CMK (cell line): ENCODE measurements around the gene FRMD1.
"Not testable (repeated sequence)": the region's sequence is repeated elsewhere in the genome, so short reads cannot be mapped to it uniquely, and the experiment has no call there.

Experiments
- DNase-seq: peaks from one replicate; pipeline ENCODE4 v3.0.0-alpha.2; 2010; ENCODE audit warnings: low read depth

The FRMD1 gene

DNA sequence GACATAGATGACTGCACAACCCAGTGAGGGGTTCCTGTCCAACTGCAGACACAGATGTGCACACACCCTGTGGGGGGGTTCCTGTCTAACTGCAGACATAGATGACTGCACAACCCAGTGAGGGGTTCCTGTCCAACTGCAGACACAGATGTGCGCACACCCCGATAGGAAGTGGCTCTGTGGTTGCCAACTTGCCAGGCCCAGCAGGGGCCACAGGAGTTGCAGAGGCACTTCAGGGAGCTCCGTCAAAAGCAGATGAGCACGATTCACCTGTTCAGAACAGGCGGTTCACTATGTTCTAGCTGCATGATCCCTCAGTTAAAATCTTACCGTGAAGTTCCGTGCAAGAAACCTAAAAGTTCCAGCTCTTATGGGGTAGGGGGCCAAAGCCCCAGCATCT is 1.6 kb downstream of the FRMD1 start:
- DNase-seq = not testable (repeated sequence)

DNA sequence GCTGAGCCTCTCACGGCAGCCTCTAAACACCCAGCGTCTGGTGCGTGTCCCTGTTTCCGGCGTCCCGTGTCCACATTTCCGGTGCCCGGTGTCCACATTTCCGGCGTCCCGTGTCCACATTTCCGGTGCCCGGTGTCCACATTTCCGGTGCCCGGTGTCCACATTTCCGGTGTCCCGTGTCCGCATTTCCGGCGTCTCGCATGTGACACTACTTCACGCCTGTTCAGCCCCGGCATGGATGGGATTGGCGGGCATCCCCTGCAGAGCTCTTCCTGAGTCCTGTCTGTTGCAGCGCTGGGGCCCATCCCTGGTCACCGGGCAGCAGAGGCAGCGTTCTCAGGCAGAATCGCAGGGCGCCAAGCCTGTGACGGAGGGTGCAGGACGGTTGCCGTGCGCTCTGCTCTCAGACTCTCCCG is 3.2 kb downstream of the FRMD1 start:
- no peak for DNase-seq

DNA sequence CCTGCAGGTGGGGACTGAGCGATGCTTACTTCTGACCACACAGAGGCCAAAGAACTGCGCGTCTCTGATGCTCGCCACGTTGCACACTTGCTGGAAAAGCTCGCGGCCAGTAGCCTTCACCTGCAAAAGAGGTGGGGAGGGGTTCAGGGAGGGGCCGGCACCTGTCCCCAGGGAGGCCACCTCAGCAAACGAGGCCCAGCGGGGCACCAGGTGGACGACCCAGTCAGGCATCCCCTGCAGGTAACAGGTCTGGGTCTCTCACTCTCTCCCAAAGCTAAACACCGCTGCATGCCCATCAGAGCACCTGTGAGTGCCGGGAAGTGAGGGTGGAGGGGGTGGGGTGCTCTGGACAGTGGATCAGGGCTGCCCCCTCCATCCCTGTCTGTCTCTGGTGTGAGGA is 3.8 kb downstream of the FRMD1 start:
- no peak for DNase-seq

- DNase-seq = no peak
These were observed 4.9 kb downstream of the FRMD1 start for GRCh38 chr6:168073937-168074730.

GRCh38 chr6:168072730-168073129 is 6.3 kb downstream of the FRMD1 start:
- no peak for DNase-seq

GRCh38 chr6:168072261-168072660 is 6.8 kb downstream of the FRMD1 start:
- DNase-seq = no peak

GRCh38 chr6:168071620-168072019 is 7.4 kb downstream of the FRMD1 start:
- no peak for DNase-seq

- DNase-seq = no peak
These were observed 8.2 kb downstream of the FRMD1 start for GRCh38 chr6:168070804-168071203.

GRCh38 chr6:168067081-168067759 is 11.8 kb downstream of the FRMD1 start:
- DNase-seq = no peak

DNA sequence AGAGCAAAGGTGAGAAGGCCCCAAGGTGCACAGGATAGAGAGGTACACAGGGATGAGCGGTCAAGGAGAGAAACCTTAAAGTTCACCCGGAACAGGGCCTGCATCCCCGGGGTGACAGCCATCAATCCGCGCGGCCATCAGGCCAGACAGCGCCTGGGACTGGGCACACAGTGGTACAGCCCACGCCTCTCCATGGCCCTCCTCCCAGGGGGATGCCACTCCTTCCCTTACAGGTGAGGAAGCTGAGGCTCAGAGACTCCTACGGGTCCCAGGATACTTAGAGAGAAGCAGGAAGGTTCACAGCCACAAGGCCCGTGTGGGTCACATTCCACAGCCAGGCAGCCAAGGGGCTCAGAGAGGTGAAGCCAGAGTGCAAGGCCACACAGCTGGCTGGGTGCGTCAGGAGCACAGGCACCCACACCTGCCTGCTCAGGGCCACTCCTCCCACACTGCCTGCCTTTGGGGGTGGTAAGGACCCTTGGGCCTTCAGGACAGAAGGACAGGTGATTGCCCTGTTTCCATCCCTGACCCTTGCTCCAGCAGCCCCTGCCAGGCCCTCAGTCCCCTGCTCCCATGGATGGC is 14.7 kb downstream of the FRMD1 start:
- DNase-seq = no peak

DNA sequence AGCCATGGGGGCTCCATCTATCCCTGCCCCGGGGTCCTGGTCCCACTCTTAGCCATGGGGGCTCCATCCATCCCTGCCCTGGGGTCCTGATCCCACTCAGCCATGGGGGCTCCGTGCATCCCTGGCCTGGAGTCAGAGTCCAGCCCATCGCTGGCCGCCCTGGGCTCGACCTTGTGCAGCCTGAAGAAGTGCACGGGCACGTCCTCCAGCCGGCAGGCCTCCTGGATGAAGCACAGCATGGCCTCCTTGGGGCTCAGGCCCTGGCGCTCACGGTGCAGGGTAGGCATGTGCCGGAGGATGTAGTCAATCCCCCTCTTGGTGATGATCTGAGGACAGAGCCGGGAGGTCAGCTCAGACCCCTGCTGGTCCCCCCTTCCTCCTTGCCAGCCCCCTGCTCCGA is 15.6 kb downstream of the FRMD1 start:
- DNase-seq = no peak

DNA sequence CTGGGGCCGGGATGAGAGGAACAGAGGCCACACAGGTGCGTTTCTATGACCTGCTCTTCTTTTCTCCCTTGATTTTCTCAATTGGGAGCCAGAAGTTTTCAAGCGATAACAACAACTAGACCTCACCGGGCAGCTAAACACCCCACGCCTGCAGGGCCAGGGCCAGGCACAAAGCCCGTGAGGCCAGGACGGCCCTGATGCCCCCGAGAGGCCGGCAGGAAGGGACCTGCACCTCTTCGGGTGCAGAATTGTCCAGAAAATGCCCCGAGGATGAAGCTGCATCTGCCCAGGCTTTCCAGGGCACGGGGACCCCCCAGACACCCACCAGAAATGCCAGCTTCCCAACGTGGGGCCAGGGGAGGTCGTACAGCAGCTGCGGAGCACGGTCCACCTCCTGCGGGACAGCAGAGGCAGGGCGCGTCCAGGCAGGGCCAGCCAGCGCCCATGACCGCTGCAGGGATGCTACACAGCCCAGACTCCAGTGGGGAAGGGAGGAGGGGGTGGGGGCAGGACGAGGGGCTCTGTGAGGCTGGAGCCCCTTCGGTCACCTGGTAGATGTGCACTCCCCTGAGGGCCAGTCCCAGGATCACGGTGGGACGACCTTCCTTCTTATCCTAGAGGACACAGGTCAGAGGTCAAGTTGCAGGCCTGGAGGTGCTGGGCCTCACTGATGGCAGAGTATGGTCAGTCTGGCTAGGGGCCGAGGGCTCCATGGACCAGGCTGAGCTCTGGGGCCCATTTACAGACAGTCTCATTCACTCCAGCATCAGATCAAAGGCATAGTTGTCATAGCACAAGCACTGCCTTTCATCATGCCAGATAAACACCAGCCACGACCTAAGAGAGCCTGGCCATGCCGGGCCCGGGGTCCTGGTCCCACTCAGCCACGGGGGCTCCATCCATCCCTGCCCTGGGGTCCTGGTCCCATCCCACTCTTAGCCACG is 16.4 kb downstream of the FRMD1 start:
- DNase-seq = no peak

- DNase-seq = no peak
These were observed 17.5 kb downstream of the FRMD1 start for GRCh38 chr6:168061269-168062210.

- DNase-seq = no peak
These were observed 18.5 kb downstream of the FRMD1 start for GRCh38 chr6:168060521-168060931.

DNA sequence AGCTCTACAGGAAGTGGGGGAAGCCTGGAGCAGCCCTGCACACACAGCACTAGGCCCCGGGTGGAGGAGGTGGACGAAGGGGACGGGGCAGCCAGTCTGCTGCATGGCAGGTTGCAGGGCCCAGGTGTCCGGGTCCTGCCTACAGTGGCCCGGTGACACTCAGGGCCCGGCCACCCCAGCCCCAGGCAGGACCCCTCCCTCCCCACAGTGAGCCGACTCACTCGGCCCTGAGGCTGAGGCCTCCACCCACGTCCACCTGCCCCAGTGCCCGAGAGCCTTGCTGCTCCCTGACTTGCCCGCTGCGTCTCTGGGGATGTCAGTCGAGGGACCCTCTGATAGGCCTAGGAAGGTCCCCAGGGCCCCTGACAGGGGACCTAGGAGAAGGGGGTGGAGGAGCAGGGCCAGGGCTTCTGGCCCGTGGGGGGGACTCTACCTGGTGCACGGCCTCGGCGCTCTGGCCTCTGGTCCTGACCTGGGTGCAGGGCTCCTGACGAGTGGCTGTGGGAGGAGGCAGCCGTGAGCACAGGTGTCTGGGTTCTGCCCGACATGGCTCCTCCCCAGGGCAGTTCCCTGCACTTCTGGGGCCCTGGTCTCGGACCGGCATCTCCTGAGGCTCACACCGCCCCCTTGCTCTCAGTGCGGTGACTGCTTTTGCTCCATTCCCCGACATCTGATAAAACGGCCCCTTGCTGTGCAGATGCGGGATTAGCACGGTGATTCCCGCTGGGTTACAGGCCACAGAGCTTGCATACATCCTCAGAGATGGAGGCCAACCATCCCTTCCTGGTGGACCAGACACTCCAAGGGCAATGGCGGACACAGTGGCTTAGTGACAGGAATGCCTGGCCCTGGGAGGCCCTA is 20.1 kb downstream of the FRMD1 start:
- DNase-seq = no peak

DNA sequence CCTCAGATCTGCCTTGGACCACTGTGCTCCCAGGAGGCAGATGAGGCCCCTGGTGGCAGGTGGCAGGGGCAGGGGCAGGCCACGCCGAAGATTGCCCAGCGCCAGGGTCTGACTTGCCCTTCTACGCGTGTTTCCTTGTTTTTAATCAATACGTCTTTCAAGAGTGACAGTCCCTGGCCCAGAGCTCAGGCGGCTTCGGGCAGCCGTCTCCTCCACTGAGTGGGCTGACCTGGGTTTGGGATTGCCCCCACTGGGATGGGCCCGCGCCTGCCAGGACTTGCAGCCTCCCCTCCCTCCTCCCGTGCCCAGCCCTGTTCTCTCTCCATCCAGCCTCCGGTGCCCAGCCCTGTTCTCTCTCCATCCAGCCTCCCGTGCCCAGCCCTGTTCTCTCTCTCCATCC is 21.2 kb downstream of the FRMD1 start:
- DNase-seq = no peak

- DNase-seq = no peak
These were observed 22.0 kb downstream of the FRMD1 start for GRCh38 chr6:168056892-168057527.

DNA sequence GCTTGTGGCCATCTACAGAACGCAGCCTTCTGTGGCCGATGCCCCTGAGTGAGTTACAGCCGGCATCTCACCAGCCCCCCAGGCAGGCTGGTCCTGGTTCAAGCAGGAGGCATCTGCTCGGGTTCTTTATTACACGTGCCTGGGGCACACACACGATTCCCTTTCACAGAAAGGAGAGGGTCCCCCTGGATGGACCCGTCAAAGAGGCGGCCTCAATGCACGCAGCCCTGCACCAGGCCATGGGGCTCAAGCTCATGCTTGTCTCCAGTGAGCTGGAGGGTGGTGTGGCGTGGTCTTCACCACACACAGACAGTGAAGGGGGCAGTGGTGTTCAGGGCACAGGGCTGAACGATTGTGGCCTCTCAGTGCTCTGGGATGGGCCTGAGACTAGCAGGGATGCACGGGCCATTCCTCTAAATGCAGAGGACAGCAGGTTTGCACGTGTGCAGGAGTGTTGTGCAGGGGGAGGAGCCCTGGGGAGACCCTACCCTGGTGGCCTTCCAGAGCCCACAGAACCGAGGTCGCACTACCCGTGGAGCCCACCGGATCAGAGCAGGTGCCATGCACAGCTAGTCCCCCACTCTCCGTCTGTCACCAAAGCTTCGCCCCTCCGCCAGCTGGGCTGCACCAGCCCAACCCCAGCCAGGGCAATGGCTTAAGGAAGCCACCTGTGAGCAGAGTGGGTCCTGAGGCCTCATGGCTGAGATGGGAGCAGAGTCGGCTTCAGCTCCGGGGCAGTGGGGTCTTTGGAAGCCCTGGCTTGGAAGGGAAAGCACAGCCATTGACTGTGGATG is 23.1 kb downstream of the FRMD1 start:
- no peak for DNase-seq
